ENCODE data around the gene GRAMD2A.
A peak's percentile ranks its signal among the peaks of the same experiment; 100 is the strongest.

GRAMD2A gene

GRCh38 chr15:72198356-72199204 is 993 bp upstream of the GRAMD2A start:
- POLR2A ChIA-PET: interaction anchor here (0.5 to 3.0 kb wide), 6 partner anchors 9 to 142 kb away, joined by 3 to 22 read pairs (median 9); partner anchors contain the start of gene PKM
- CTCF ChIA-PET: interaction anchor here (0.6 to 4.3 kb wide), 24 partner anchors 10 to 837 kb away, joined by 3 to 35 read pairs (median 4); no protein-coding TSS in a partner anchor
- no peak overlapping the region for H3K4me3 ChIP-seq (ENCODE audit: low read depth, low read length)

GRCh38 chr15:72197041-72197459 is 537 bp downstream of the GRAMD2A start:
- 0 out of 2 replicates have a peak, but pooled peaks have one; percentile 64 for TF ChIP-seq ZNF202 (tag by site-specific recombination; IDR thresholded peaks at IDR 0.05; ENCODE audit: borderline replicate concordance)
- TF ChIP-seq ZNF23 (tag by site-specific recombination; IDR thresholded peaks at IDR 0.05; ENCODE audit: borderline replicate concordance): no peak

More at GRCh38 chr15:72198356-72199204, 993 bp upstream of the GRAMD2A start:
- peaks cover 44 to 56% of the 10 kb centered on the region in 2 experiments for H3K36me3 ChIP-seq (ENCODE audit: control insufficient read depth in 2 of 2, insufficient read depth in 1 of 2, low read length in 2 of 2)
- no peaks in the 10 kb centered on the region; the same call in 1 of the 2 replicates for H3K4me1 ChIP-seq (ENCODE audit: control insufficient read depth, insufficient read depth, low read length)
- no peak overlapping the region; the same call in 1 of the 2 replicates for H3K27ac ChIP-seq (ENCODE audit: extremely low read depth, low read depth, low read length)
- TF ChIP-seq, protein P1, sequence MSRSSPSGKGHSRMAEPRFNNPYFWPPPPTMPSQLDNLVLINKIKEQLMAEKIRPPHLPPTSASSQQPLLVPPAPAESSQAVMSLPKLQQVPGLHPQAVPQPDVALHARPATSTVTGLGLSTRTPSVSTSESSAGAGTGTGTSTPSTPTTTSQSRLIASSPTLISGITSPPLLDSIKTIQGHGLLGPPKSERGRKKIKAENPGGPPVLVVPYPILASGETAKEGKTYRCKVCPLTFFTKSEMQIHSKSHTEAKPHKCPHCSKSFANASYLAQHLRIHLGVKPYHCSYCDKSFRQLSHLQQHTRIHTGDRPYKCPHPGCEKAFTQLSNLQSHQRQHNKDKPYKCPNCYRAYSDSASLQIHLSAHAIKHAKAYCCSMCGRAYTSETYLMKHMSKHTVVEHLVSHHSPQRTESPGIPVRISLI (tag by site-specific recombination; IDR thresholded peaks at IDR 0.05): no peak
- TF ChIP-seq ZNF785 (tag by site-specific recombination; IDR thresholded peaks at IDR 0.05) (no peak), ZNF155 (tag by site-specific recombination; IDR thresholded peaks at IDR 0.05) (no peak), ZNF311 (tag by site-specific recombination; IDR thresholded peaks at IDR 0.05; ENCODE audit: borderline replicate concordance) (no peak), ZNF157 (tag by site-specific recombination; IDR thresholded peaks at IDR 0.05) (no peak), PRDM1 (tag by site-specific recombination; IDR thresholded peaks at IDR 0.05) (no peak), OVOL3 (tag by site-specific recombination; IDR thresholded peaks at IDR 0.05) (no peak), SCRT1 (tag by site-specific recombination; IDR thresholded peaks at IDR 0.05; ENCODE audit: borderline replicate concordance) (peak; percentile 100), SCRT2 (tag by site-specific recombination; IDR thresholded peaks at IDR 0.05) (peak; percentile 90)
- TF ChIP-seq, protein P2, sequence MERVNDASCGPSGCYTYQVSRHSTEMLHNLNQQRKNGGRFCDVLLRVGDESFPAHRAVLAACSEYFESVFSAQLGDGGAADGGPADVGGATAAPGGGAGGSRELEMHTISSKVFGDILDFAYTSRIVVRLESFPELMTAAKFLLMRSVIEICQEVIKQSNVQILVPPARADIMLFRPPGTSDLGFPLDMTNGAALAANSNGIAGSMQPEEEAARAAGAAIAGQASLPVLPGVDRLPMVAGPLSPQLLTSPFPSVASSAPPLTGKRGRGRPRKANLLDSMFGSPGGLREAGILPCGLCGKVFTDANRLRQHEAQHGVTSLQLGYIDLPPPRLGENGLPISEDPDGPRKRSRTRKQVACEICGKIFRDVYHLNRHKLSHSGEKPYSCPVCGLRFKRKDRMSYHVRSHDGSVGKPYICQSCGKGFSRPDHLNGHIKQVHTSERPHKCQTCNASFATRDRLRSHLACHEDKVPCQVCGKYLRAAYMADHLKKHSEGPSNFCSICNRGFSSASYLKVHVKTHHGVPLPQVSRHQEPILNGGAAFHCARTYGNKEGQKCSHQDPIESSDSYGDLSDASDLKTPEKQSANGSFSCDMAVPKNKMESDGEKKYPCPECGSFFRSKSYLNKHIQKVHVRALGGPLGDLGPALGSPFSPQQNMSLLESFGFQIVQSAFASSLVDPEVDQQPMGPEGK (tag by site-specific recombination; IDR thresholded peaks at IDR 0.05): no peak
- TF ChIP-seq, protein P3, sequence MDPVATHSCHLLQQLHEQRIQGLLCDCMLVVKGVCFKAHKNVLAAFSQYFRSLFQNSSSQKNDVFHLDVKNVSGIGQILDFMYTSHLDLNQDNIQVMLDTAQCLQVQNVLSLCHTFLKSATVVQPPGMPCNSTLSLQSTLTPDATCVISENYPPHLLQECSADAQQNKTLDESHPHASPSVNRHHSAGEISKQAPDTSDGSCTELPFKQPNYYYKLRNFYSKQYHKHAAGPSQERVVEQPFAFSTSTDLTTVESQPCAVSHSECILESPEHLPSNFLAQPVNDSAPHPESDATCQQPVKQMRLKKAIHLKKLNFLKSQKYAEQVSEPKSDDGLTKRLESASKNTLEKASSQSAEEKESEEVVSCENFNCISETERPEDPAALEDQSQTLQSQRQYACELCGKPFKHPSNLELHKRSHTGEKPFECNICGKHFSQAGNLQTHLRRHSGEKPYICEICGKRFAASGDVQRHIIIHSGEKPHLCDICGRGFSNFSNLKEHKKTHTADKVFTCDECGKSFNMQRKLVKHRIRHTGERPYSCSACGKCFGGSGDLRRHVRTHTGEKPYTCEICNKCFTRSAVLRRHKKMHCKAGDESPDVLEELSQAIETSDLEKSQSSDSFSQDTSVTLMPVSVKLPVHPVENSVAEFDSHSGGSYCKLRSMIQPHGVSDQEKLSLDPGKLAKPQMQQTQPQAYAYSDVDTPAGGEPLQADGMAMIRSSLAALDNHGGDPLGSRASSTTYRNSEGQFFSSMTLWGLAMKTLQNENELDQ (tag by site-specific recombination; IDR thresholded peaks at IDR 0.05; ENCODE audit: low read depth): no peak
- H3K9me3 ChIP-seq (ENCODE audit: control insufficient read depth, insufficient read depth, low read depth, low read length): no peaks in the 10 kb centered on the region

More at GRCh38 chr15:72197041-72197459, 537 bp downstream of the GRAMD2A start:
- no peaks in the 10 kb centered on the region for H3K9me3 ChIP-seq (ENCODE audit: control insufficient read depth, insufficient read depth, low read depth, low read length)
- no peak overlapping the region for H3K27ac ChIP-seq (ENCODE audit: extremely low read depth, low read depth, low read length)
- POLR2A ChIA-PET: no interaction called here
- H3K36me3 ChIP-seq (ENCODE audit: control insufficient read depth in 2 of 2, insufficient read depth in 1 of 2, low read length in 2 of 2): peaks cover 29 to 40% of the 10 kb centered on the region in 2 experiments
- H3K4me3 ChIP-seq (ENCODE audit: low read depth, low read length): peak overlapping the region; percentile 22
- CTCF ChIA-PET: interaction anchor here (1.3 kb wide), 1 partner anchor 73 kb away, joined by 4 read pairs; no protein-coding TSS in a partner anchor
- no peaks in the 10 kb centered on the region; the same call in 1 of the 2 replicates for H3K4me1 ChIP-seq (ENCODE audit: control insufficient read depth, insufficient read depth, low read length)

Measured in HEK293 (cell line).